ENCODE results near the gene OR4F6. TPM values are rescaled to one million over a fixed set of nuclear protein-coding genes. Genes with fewer than 3 reads are reported as not detected.

Gene OR4F6
- polyA plus RNA-seq, 2 donors = not detected

- no peaks in the 10 kb centered on the region for H3K9me3 ChIP-seq (ENCODE audit: control insufficient read depth in 2 of 2, insufficient read depth in 1 of 2, low read depth in 1 of 2, low read length in 1 of 2)
- no peaks in the 10 kb centered on the region for H3K36me3 ChIP-seq (ENCODE audit: control insufficient read depth in 2 of 2, insufficient read depth in 2 of 2, low read length in 1 of 2)
- H3K27me3 ChIP-seq (ENCODE audit: control insufficient read depth in 1 of 2, insufficient read depth in 2 of 2, low read length in 2 of 2) = no peaks in the 10 kb centered on the region
- H3K4me3 ChIP-seq (ENCODE audit: low read depth in 1 of 2, low read length in 2 of 2) = no peak overlapping the region
- H3K4me1 ChIP-seq (ENCODE audit: control insufficient read depth in 2 of 2, insufficient read depth in 2 of 2, low read length in 1 of 2) = no peaks in the 10 kb centered on the region
- H3K27ac ChIP-seq (ENCODE audit: low read depth in 2 of 2, low read length in 1 of 2) = no peak overlapping the region
- WGBS, 2 donors = 63 to 64% methylated on average over 3 of the region's 3 CpGs
Observed at GRCh38 chr15:101813803-101814534, 10.7 kb downstream of the OR4F6 start.

- Histone ChIP-seq H3K27me3 (ENCODE audit: control insufficient read depth in 1 of 2, insufficient read depth in 2 of 2, low read length in 2 of 2) (no peaks in the 10 kb centered on the region), H3K27ac (ENCODE audit: low read depth in 2 of 2, low read length in 1 of 2) (no peak overlapping the region), H3K36me3 (ENCODE audit: control insufficient read depth in 2 of 2, insufficient read depth in 2 of 2, low read length in 1 of 2) (no peaks in the 10 kb centered on the region), H3K4me3 (ENCODE audit: low read depth in 1 of 2, low read length in 2 of 2) (no peak overlapping the region), H3K9me3 (ENCODE audit: control insufficient read depth in 2 of 2, insufficient read depth in 1 of 2, low read depth in 1 of 2, low read length in 1 of 2) (no peaks in the 10 kb centered on the region), H3K4me1 (ENCODE audit: control insufficient read depth in 2 of 2, insufficient read depth in 2 of 2, low read length in 1 of 2) (no peaks in the 10 kb centered on the region)
- WGBS, 2 donors = 57 to 65% methylated on average over 6 of the region's 6 CpGs
Observed at GRCh38 chr15:101820781-101821180, 17.5 kb downstream of the OR4F6 start.

GRCh38 chr15:101827257-101827656, 23.9 kb downstream of the OR4F6 start:
- Histone ChIP-seq H3K4me3 (ENCODE audit: low read depth in 1 of 2, low read length in 2 of 2) (no peak overlapping the region), H3K36me3 (ENCODE audit: control insufficient read depth in 2 of 2, insufficient read depth in 2 of 2, low read length in 1 of 2) (no peaks in the 10 kb centered on the region), H3K27ac (ENCODE audit: low read depth in 2 of 2, low read length in 1 of 2) (no peak overlapping the region), H3K4me1 (ENCODE audit: control insufficient read depth in 2 of 2, insufficient read depth in 2 of 2, low read length in 1 of 2) (no peaks in the 10 kb centered on the region), H3K9me3 (ENCODE audit: control insufficient read depth in 2 of 2, insufficient read depth in 1 of 2, low read depth in 1 of 2, low read length in 1 of 2) (no peaks in the 10 kb centered on the region), H3K27me3 (ENCODE audit: control insufficient read depth in 1 of 2, insufficient read depth in 2 of 2, low read length in 2 of 2) (no peaks in the 10 kb centered on the region)
- WGBS, 2 donors = 74 to 75% methylated on average over 6 of the region's 6 CpGs

- 79 to 82% methylated on average over 5 of the region's 5 CpGs for WGBS, 2 donors
- no peak overlapping the region for H3K4me3 ChIP-seq (ENCODE audit: low read depth in 1 of 2, low read length in 2 of 2)
- no peaks in the 10 kb centered on the region for H3K27me3 ChIP-seq (ENCODE audit: control insufficient read depth in 1 of 2, insufficient read depth in 2 of 2, low read length in 2 of 2)
- H3K36me3 ChIP-seq (ENCODE audit: control insufficient read depth in 2 of 2, insufficient read depth in 2 of 2, low read length in 1 of 2) = no peaks in the 10 kb centered on the region
- H3K27ac ChIP-seq (ENCODE audit: low read depth in 2 of 2, low read length in 1 of 2) = no peak overlapping the region
- no peaks in the 10 kb centered on the region for H3K4me1 ChIP-seq (ENCODE audit: control insufficient read depth in 2 of 2, insufficient read depth in 2 of 2, low read length in 1 of 2)
- H3K9me3 ChIP-seq (ENCODE audit: control insufficient read depth in 2 of 2, insufficient read depth in 1 of 2, low read depth in 1 of 2, low read length in 1 of 2) = no peaks in the 10 kb centered on the region
Observed at GRCh38 chr15:101828774-101829173, 25.5 kb downstream of the OR4F6 start.

- no peaks in the 10 kb centered on the region for H3K27me3 ChIP-seq (ENCODE audit: control insufficient read depth in 1 of 2, insufficient read depth in 2 of 2, low read length in 2 of 2)
- H3K36me3 ChIP-seq (ENCODE audit: control insufficient read depth in 2 of 2, insufficient read depth in 2 of 2, low read length in 1 of 2) = no peaks in the 10 kb centered on the region
- H3K27ac ChIP-seq (ENCODE audit: low read depth in 2 of 2, low read length in 1 of 2) = no peak overlapping the region
- H3K4me3 ChIP-seq (ENCODE audit: low read depth in 1 of 2, low read length in 2 of 2) = no peak overlapping the region
- H3K9me3 ChIP-seq (ENCODE audit: control insufficient read depth in 2 of 2, insufficient read depth in 1 of 2, low read depth in 1 of 2, low read length in 1 of 2) = no peaks in the 10 kb centered on the region
- no peaks in the 10 kb centered on the region for H3K4me1 ChIP-seq (ENCODE audit: control insufficient read depth in 2 of 2, insufficient read depth in 2 of 2, low read length in 1 of 2)
- 44 to 70% methylated on average over 3 of the region's 3 CpGs for WGBS, 2 donors
Observed at GRCh38 chr15:101841656-101842055, 38.3 kb downstream of the OR4F6 start.

- WGBS, 2 donors = 73 to 75% methylated on average over 6 of the region's 6 CpGs
- H3K36me3 ChIP-seq (ENCODE audit: control insufficient read depth in 2 of 2, insufficient read depth in 2 of 2, low read length in 1 of 2) = no peaks in the 10 kb centered on the region
Observed at GRCh38 chr15:101844916-101845315, 41.6 kb downstream of the OR4F6 start.

GRCh38 chr15:101852356-101852755, 49.0 kb downstream of the OR4F6 start:
- Histone ChIP-seq H3K4me1 (ENCODE audit: control insufficient read depth in 2 of 2, insufficient read depth in 2 of 2, low read length in 1 of 2) (no peaks in the 10 kb centered on the region), H3K27ac (ENCODE audit: low read depth in 2 of 2, low read length in 1 of 2) (no peak overlapping the region), H3K4me3 (ENCODE audit: low read depth in 1 of 2, low read length in 2 of 2) (no peak overlapping the region), H3K36me3 (ENCODE audit: control insufficient read depth in 2 of 2, insufficient read depth in 2 of 2, low read length in 1 of 2) (no peaks in the 10 kb centered on the region), H3K9me3 (ENCODE audit: control insufficient read depth in 2 of 2, insufficient read depth in 1 of 2, low read depth in 1 of 2, low read length in 1 of 2) (no peaks in the 10 kb centered on the region), H3K27me3 (ENCODE audit: control insufficient read depth in 1 of 2, insufficient read depth in 2 of 2, low read length in 2 of 2) (peaks cover 0 to under 1% of the 10 kb centered on the region in 2 donors)
- 44 to 59% methylated on average over 1 of the region's 1 CpG for WGBS, 2 donors

More at GRCh38 chr15:101844916-101845315, 41.6 kb downstream of the OR4F6 start:
- Histone ChIP-seq H3K27ac (ENCODE audit: low read depth in 2 of 2, low read length in 1 of 2) (no peak overlapping the region), H3K4me1 (ENCODE audit: control insufficient read depth in 2 of 2, insufficient read depth in 2 of 2, low read length in 1 of 2) (no peaks in the 10 kb centered on the region), H3K27me3 (ENCODE audit: control insufficient read depth in 1 of 2, insufficient read depth in 2 of 2, low read length in 2 of 2) (peaks cover 0 to 2% of the 10 kb centered on the region in 2 donors), H3K4me3 (ENCODE audit: low read depth in 1 of 2, low read length in 2 of 2) (no peak overlapping the region), H3K9me3 (ENCODE audit: control insufficient read depth in 2 of 2, insufficient read depth in 1 of 2, low read depth in 1 of 2, low read length in 1 of 2) (no peaks in the 10 kb centered on the region)

Other genes starting within 250 kb of the OR4F6 start
- 10 to 100 TPM; 19.0 to 21.2 TPM for gene TM2D3, start 151.1 kb upstream of the OR4F6 start, polyA plus RNA-seq
- gene TARS3, start 79.0 kb upstream of the OR4F6 start, polyA plus RNA-seq = 1 to 10 TPM; 3.2 to 4.2 TPM
- not detected for gene OR4F15, start 8.7 kb downstream of the OR4F6 start, polyA plus RNA-seq